Caki2 (cell line): ENCODE results near the gene SMYD3. TPM values are rescaled to one million over a fixed set of nuclear protein-coding genes. Genes with fewer than 3 reads are reported as not detected.

Experiments
- DNase-seq: peaks from one replicate; pipeline ENCODE4 v3.0.0-alpha.2; 2015; ENCODE audit warnings: low read depth
- in situ Hi-C: cut with HindIII; loops from 2 replicates; pipeline ENCODE4 v1.10.0; 2016; ENCODE audit warnings: low sequenced_read_pairs, low pct_unique_long_range_greater_than_20kb, mixed read lengths
- total RNA-seq: library from RNA; depleted of rRNA; stranded (reverse); fragments of >200 nt; shearing (Covaris generic); gene quantifications from 2 replicates; pipeline ENCODE4 v1.2.3, GENCODE V29; 2014; ENCODE audit warnings: low replicate concordance

Gene SMYD3
- total RNA-seq, 1 experiment from 2014 or later = 47.7 TPM

GRCh38 chr1:245870698-245871097 lies 636.4 kb downstream of the SMYD3 start:
- in situ Hi-C loops = no loop called here

GRCh38 chr1:245869847-245870246 lies 637.2 kb downstream of the SMYD3 start:
- no peak for DNase-seq
- in situ Hi-C loops = no loop called here

More at GRCh38 chr1:245870698-245871097, 636.4 kb downstream of the SMYD3 start:
- no peak for DNase-seq

GRCh38 chr1:245867738-245868137 lies 639.3 kb downstream of the SMYD3 start:
- in situ Hi-C loops = no loop called here
- no peak for DNase-seq

GRCh38 chr1:245864872-245865271 lies 642.2 kb downstream of the SMYD3 start:
- in situ Hi-C loops = no loop called here
- DNase-seq = no peak

- peak; percentile 93 for DNase-seq
- in situ Hi-C loops = no loop called here
Measured at GRCh38 chr1:245863566-245864184, 643.4 kb downstream of the SMYD3 start.

GRCh38 chr1:245862812-245863540 lies 644.1 kb downstream of the SMYD3 start:
- in situ Hi-C loops = no loop called here

GRCh38 chr1:245860657-245861544 lies 646.2 kb downstream of the SMYD3 start:
- in situ Hi-C loops = no loop called here
- no peak for DNase-seq

More at GRCh38 chr1:245862812-245863540, 644.1 kb downstream of the SMYD3 start:
- no peak for DNase-seq

- DNase-seq = peak; percentile 29
- in situ Hi-C loops = no loop called here
Measured at GRCh38 chr1:245859493-245860114, 647.5 kb downstream of the SMYD3 start.

GRCh38 chr1:245858722-245859492 lies 648.2 kb downstream of the SMYD3 start:
- in situ Hi-C loops = no loop called here
- DNase-seq = no peak

GRCh38 chr1:245858022-245858721 lies 648.9 kb downstream of the SMYD3 start:
- DNase-seq = no peak
- in situ Hi-C loops = no loop called here

- DNase-seq = peak; percentile 54
- in situ Hi-C loops = no loop called here
Measured at GRCh38 chr1:245856944-245857531, 650.0 kb downstream of the SMYD3 start.

GRCh38 chr1:245855846-245856730 lies 651.0 kb downstream of the SMYD3 start:
- in situ Hi-C loops = no loop called here
- DNase-seq = no peak

- DNase-seq = no peak
- in situ Hi-C loops = no loop called here
Measured at GRCh38 chr1:245853291-245853690, 653.8 kb downstream of the SMYD3 start.

GRCh38 chr1:245843101-245843500 lies 664.0 kb downstream of the SMYD3 start:
- in situ Hi-C loops = no loop called here
- DNase-seq = no peak

- in situ Hi-C loops = no loop called here
Measured at GRCh38 chr1:245842106-245842505, 665.0 kb downstream of the SMYD3 start.

GRCh38 chr1:245840971-245841370 lies 666.1 kb downstream of the SMYD3 start:
- in situ Hi-C loops = no loop called here
- no peak for DNase-seq

More at GRCh38 chr1:245842106-245842505, 665.0 kb downstream of the SMYD3 start:
- no peak for DNase-seq
